Panc1 (cell line): ENCODE results near the gene RPL4. TPM values are rescaled to one million over a fixed set of nuclear protein-coding genes. Genes with fewer than 3 reads are reported as not detected.
"Not testable (repeated sequence)": the region's sequence is repeated elsewhere in the genome, so short reads cannot be mapped to it uniquely, and the experiment has no call there.

Experiments used
- ATAC-seq: fragments of 200-7000 bp; cut with Tn5 transposase; 2 replicates; pipeline ENCODE4 v1.9.1; 2020; ENCODE audit warnings: mild to moderate bottlenecking, moderate library complexity
- BruUV-seq: library from RNA; stranded (reverse); fragments of 400-500 nt; replicated peaks from 2 replicates; lab custom pipeline; 2021; lab: Mats Ljungman, UMichigan
- CTCF ChIA-PET: fragments of 300-600 bp; sonication (Branson Sonifier 250); formaldehyde crosslinking; loops from one replicate; lab custom pipeline; 2022; ENCODE audit warnings: antibody characterized with exemption; lab: Charles Lee
- POLR2A ChIA-PET: fragments of 300-600 bp; sonication (Branson Sonifier 250); formaldehyde crosslinking; loops from one replicate; lab custom pipeline; 2022; ENCODE audit warnings: antibody characterized with exemption; lab: Charles Lee
- DNase-seq: peaks from one replicate; pipeline ENCODE4 v3.0.0-alpha.2; 2010; ENCODE audit warnings: low read depth, low spot score
- H3K27ac ChIP-seq: 2 replicates; pipeline ENCODE4 v1.5.1; 2011; ENCODE audit warnings: mild to moderate bottlenecking, low read length, inconsistent platforms
- H3K27me3 ChIP-seq: fragments of 200-500 bp; sonication (Bioruptor generic); 2 replicates; pipeline ENCODE4 v1.6.0; 2014; ENCODE audit warnings: low read length, inconsistent platforms; ENCODE audit not compliant: control insufficient read depth, insufficient read depth
- H3K36me3 ChIP-seq: fragments of 200-500 bp; sonication (Bioruptor generic); 2 replicates; pipeline ENCODE4 v1.5.1; 2014; ENCODE audit warnings: inconsistent platforms, mild to moderate bottlenecking, low read length, moderate library complexity; ENCODE audit not compliant: control insufficient read depth, insufficient read depth
- H3K4me1 ChIP-seq: 2 replicates; pipeline ENCODE4 v1.5.1; 2011; ENCODE audit warnings: inconsistent platforms, mild to moderate bottlenecking, low read length, moderate library complexity; ENCODE audit not compliant: control insufficient read depth, insufficient read depth
- H3K4me3 ChIP-seq, 2 experiments: 2 replicates each; pipeline ENCODE4 v1.5.1; 2011 to 2012; ENCODE audit warnings: low read depth in 2 of 2, low read length in 2 of 2, mild to moderate bottlenecking in 2 of 2, inconsistent platforms in 1 of 2, moderate library complexity in 1 of 2
- H3K9me3 ChIP-seq: fragments of 200-500 bp; sonication (Bioruptor generic); 2 replicates; pipeline ENCODE4 v1.5.1; 2014; ENCODE audit warnings: low read depth, mild to moderate bottlenecking, inconsistent platforms, low read length, moderate library complexity; ENCODE audit not compliant: control insufficient read depth, insufficient read depth
- POLR2AphosphoS5 ChIP-seq: IDR thresholded peaks from 2 replicates; pipeline ENCODE4 v1.6.1; 2012; ENCODE audit warnings: mild to moderate bottlenecking, low read depth, low read length, moderate library complexity
- SIN3A ChIP-seq: IDR thresholded peaks from 2 replicates; pipeline ENCODE4 v1.6.1; 2012; ENCODE audit warnings: low read depth, mild to moderate bottlenecking, low read length, moderate library complexity, borderline replicate concordance; ENCODE audit not compliant: insufficient read depth
- TCF7L2 ChIP-seq: IDR thresholded peaks from 2 replicates; pipeline ENCODE4 v1.6.1; 2011; ENCODE audit warnings: mild to moderate bottlenecking, low read depth, low read length, inconsistent platforms
- in situ Hi-C: cut with HindIII; loops from 2 replicates; pipeline ENCODE4 v1.10.0; 2016; ENCODE audit warnings: low sequenced_read_pairs, low pct_unique_long_range_greater_than_20kb
- intact Hi-C: fragments of 100-400 bp; cut with micrococcal nuclease; formaldehyde crosslinking; loops from one replicate; pipeline ENCODE4 v1.10.0; 2022; ENCODE audit not compliant: unreplicated experiment
- total RNA-seq: library from RNA; stranded (reverse); gene quantifications from one replicate; pipeline ENCODE4 v1.2.1, GENCODE V29; 2021; ENCODE audit not compliant: unreplicated experiment
- TF ChIP-seq, protein P1 (sequence below), 2 experiments: IDR thresholded peaks; 2 replicates each; pipeline ENCODE4 v1.6.1; 2011 to 2012; ENCODE audit warnings: low read depth in 2 of 2, control low read depth in 1 of 2, low read length in 1 of 2, mild to moderate bottlenecking in 1 of 2, moderate library complexity in 1 of 2; ENCODE audit not compliant: insufficient read depth in 1 of 2
- TF ChIP-seq, protein P2 (sequence below): fragments of 450-650 bp; IDR thresholded peaks from 2 replicates; pipeline ENCODE4 v1.5.1; 2017; ENCODE audit warnings: mild to moderate bottlenecking

Gene RPL4
- total RNA-seq, 1 experiment from 2014 or later, result 2,268 TPM

DNA sequence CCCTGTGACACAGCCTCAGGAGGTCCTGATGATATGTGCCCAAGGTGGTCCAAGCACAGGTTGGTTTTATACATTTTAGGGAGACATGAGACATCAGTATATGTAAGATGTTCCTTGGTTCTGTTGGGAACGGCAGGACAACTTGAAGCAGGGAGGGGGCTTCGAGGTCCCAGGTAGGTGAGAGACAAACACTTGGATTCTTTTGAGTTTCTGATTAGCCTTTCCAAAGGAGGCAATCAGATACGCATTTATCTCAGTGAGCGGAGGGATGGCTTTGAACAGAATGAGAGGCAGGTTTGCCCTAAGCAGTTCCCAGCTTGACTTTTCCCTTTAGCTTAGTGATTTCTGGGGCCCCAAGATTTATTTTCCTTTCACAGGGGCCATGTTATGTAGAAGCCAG, 33.8 kb downstream of the RPL4 start:
- ATAC-seq, H3K27ac ChIP-seq, H3K27me3 ChIP-seq, H3K4me3 ChIP-seq, intact Hi-C loops, H3K4me1 ChIP-seq, in situ Hi-C loops, POLR2A ChIA-PET, CTCF ChIA-PET, DNase-seq, BruUV-seq, H3K36me3 ChIP-seq, H3K9me3 ChIP-seq: not testable (repeated sequence)

- in situ Hi-C loops, H3K36me3 ChIP-seq, ATAC-seq, intact Hi-C loops, H3K4me1 ChIP-seq, H3K4me3 ChIP-seq, BruUV-seq, H3K9me3 ChIP-seq, DNase-seq, H3K27me3 ChIP-seq, H3K27ac ChIP-seq: not testable (repeated sequence)
- POLR2A ChIA-PET, result interaction anchor here (0.6 kb wide), 1 partner anchor 9 kb away, joined by 16 read pairs; no protein-coding TSS in a partner anchor
- CTCF ChIA-PET, result interaction anchor here (0.5 kb wide), 1 partner anchor 112 kb away, joined by 3 read pairs; no protein-coding TSS in a partner anchor
These were observed 37.3 kb downstream of the RPL4 start for GRCh38 chr15:66467162-66468040.

DNA sequence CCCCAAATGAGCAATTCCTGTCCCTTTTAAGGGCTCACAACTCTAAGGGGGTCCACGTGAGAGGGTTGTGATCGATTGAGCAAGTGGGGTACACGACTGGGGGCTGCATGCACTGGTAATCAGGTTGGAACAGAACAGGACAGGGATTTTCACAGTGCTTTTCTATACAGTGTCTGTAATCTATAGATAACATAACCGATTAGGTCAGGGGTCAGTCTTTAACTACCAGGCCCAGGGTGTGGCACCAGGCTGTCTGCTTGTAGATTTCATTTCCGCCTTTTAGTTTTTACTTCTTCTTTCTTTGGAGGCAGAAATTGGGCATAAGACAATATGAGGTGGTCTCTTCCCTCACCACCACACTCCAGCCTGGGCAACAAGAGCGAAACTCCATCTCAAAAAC, 39.4 kb downstream of the RPL4 start:
- CTCF ChIA-PET, H3K36me3 ChIP-seq, H3K4me1 ChIP-seq, H3K27me3 ChIP-seq, in situ Hi-C loops, H3K27ac ChIP-seq, ATAC-seq, H3K9me3 ChIP-seq, BruUV-seq, intact Hi-C loops, H3K4me3 ChIP-seq, POLR2A ChIA-PET, DNase-seq: not testable (repeated sequence)

- DNase-seq (no peak), ATAC-seq (no peak)
- H3K27ac ChIP-seq, result no peak overlapping the region
- intact Hi-C loops (no loop called here), in situ Hi-C loops (no loop called here)
- POLR2A ChIA-PET, result no interaction called here
- no peak overlapping the region for H3K4me3 ChIP-seq
- H3K9me3 ChIP-seq, result no peaks in the 10 kb centered on the region
- CTCF ChIA-PET, result no interaction called here
- no peaks in the 10 kb centered on the region for H3K4me1 ChIP-seq
- H3K36me3 ChIP-seq, result no peaks in the 10 kb centered on the region
- no peak for TF ChIP-seq SIN3A
- BruUV-seq, result no TSS peak
- no peaks in the 10 kb centered on the region for H3K27me3 ChIP-seq
These were observed 42.0 kb downstream of the RPL4 start for GRCh38 chr15:66462627-66463026.

- ATAC-seq (no peak), DNase-seq (no peak)
- H3K4me3 ChIP-seq, result no peak overlapping the region
- H3K27me3 ChIP-seq, result no peaks in the 10 kb centered on the region
- no TSS peak for BruUV-seq
- H3K36me3 ChIP-seq, result no peaks in the 10 kb centered on the region
- intact Hi-C loops, result no loop called here
- ChIA-PET CTCF (no interaction called here), POLR2A (no interaction called here)
- TF ChIP-seq, protein P1, sequence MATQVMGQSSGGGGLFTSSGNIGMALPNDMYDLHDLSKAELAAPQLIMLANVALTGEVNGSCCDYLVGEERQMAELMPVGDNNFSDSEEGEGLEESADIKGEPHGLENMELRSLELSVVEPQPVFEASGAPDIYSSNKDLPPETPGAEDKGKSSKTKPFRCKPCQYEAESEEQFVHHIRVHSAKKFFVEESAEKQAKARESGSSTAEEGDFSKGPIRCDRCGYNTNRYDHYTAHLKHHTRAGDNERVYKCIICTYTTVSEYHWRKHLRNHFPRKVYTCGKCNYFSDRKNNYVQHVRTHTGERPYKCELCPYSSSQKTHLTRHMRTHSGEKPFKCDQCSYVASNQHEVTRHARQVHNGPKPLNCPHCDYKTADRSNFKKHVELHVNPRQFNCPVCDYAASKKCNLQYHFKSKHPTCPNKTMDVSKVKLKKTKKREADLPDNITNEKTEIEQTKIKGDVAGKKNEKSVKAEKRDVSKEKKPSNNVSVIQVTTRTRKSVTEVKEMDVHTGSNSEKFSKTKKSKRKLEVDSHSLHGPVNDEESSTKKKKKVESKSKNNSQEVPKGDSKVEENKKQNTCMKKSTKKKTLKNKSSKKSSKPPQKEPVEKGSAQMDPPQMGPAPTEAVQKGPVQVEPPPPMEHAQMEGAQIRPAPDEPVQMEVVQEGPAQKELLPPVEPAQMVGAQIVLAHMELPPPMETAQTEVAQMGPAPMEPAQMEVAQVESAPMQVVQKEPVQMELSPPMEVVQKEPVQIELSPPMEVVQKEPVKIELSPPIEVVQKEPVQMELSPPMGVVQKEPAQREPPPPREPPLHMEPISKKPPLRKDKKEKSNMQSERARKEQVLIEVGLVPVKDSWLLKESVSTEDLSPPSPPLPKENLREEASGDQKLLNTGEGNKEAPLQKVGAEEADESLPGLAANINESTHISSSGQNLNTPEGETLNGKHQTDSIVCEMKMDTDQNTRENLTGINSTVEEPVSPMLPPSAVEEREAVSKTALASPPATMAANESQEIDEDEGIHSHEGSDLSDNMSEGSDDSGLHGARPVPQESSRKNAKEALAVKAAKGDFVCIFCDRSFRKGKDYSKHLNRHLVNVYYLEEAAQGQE (IDR thresholded peaks at IDR 0.05; ENCODE audit: insufficient read depth in 1 of 2, low read depth in 2 of 2, low read length in 1 of 2), result no peak
- no peak for TF ChIP-seq TCF7L2
- no peak for TF ChIP-seq POLR2AphosphoS5
- TF ChIP-seq, protein P2, sequence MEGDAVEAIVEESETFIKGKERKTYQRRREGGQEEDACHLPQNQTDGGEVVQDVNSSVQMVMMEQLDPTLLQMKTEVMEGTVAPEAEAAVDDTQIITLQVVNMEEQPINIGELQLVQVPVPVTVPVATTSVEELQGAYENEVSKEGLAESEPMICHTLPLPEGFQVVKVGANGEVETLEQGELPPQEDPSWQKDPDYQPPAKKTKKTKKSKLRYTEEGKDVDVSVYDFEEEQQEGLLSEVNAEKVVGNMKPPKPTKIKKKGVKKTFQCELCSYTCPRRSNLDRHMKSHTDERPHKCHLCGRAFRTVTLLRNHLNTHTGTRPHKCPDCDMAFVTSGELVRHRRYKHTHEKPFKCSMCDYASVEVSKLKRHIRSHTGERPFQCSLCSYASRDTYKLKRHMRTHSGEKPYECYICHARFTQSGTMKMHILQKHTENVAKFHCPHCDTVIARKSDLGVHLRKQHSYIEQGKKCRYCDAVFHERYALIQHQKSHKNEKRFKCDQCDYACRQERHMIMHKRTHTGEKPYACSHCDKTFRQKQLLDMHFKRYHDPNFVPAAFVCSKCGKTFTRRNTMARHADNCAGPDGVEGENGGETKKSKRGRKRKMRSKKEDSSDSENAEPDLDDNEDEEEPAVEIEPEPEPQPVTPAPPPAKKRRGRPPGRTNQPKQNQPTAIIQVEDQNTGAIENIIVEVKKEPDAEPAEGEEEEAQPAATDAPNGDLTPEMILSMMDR, result no peak
- no peaks in the 10 kb centered on the region for H3K4me1 ChIP-seq
- no peak overlapping the region for H3K27ac ChIP-seq
- H3K9me3 ChIP-seq, result no peaks in the 10 kb centered on the region
- in situ Hi-C loops, result no loop called here
These were observed 42.7 kb downstream of the RPL4 start for GRCh38 chr15:66461917-66462316.
